K562 (cell line): ENCODE measurements around the gene RNF26. TPM values are rescaled to one million over a fixed set of nuclear protein-coding genes. Genes with fewer than 3 reads are reported as not detected.
A peak's percentile ranks its signal among the peaks of the same experiment; 100 is the strongest.

ENCODE experiments used
- BHLHE40 ChIP-seq: IDR thresholded peaks from 2 replicates; pipeline ENCODE4 v1.6.1; 2011; ENCODE audit warnings: low read length, improper control_type of control experiment
- CHD7 ChIP-seq: fragments of 200-600 bp; sonication (generic); IDR thresholded peaks from one replicate; pipeline ENCODE4 v1.6.1; 2012; ENCODE audit warnings: mild to moderate bottlenecking, low read depth, low read length, inconsistent platforms
- CREB1 ChIP-seq, 2 experiments: sonication (generic) in 1 of 2; formaldehyde crosslinking in 1 of 2; IDR thresholded peaks; 2 replicates each; pipeline versions ENCODE4 v1.6.1 to v1.8.0; 2012 to 2022; ENCODE audit warnings: inconsistent platforms in 1 of 2, mild to moderate bottlenecking in 1 of 2, missing genetic modification reagents in 1 of 2, moderate library complexity in 1 of 2
- NCOA1 ChIP-seq: fragments of 450-650 bp; IDR thresholded peaks from 2 replicates; pipeline ENCODE4 v1.6.1; 2016; ENCODE audit warnings: low read depth
- POLR2AphosphoS2 ChIP-seq: IDR thresholded peaks from 2 replicates; pipeline ENCODE4 v1.6.1; 2012; ENCODE audit warnings: low read length, improper control_type of control experiment
- REST ChIP-seq, 2 experiments: fragments of 450-650 bp; formaldehyde crosslinking in 1 of 2; IDR thresholded peaks; 2 replicates each; pipeline versions ENCODE4 v1.4.0 to v1.6.1; 2014 to 2020; ENCODE audit warnings: mild to moderate bottlenecking in 2 of 2, borderline replicate concordance in 1 of 2, low read depth in 1 of 2
- polyA plus RNA-seq, 8 experiments: library from polyadenylated mRNA; depleted of rRNA in 4 of 8; stranded (reverse) in 5 of 8; unstranded in 3 of 8; fragments of >200 nt; fragmentation: Nextera tagmentation in 2 of 8; fragmentation: Illumina TruSeq in 1 of 8; extraction: Ambion mirVana in 2 of 8; extraction: Trizol in 1 of 8; gene quantifications; 2 replicates each; pipeline versions ENCODE4 v1.2.1 to v1.2.3, GENCODE V29; 2011 to 2014; ENCODE audit warnings: inconsistent platforms in 1 of 8, missing spikeins in 1 of 8
- total RNA-seq, 7 experiments: library from RNA; depleted of rRNA in 6 of 7; stranded (reverse); fragments of >200 nt in 6 of 7; fragmentation: Illumina TruSeq in 2 of 7; extraction: Trizol in 2 of 7; gene quantifications; 2 replicates each; pipeline versions ENCODE4 v1.2.1 to v1.2.3, GENCODE V29; 2011 to 2021; ENCODE audit warnings: low replicate concordance in 1 of 7

The RNF26 gene
- total and polyA plus RNA-seq, 9 of the 15 experiments (the other 6 are each of a cell fraction or from before 2014, with no cell fraction given) = 5.3 to 53.6 (median 12.7) TPM

DNA sequence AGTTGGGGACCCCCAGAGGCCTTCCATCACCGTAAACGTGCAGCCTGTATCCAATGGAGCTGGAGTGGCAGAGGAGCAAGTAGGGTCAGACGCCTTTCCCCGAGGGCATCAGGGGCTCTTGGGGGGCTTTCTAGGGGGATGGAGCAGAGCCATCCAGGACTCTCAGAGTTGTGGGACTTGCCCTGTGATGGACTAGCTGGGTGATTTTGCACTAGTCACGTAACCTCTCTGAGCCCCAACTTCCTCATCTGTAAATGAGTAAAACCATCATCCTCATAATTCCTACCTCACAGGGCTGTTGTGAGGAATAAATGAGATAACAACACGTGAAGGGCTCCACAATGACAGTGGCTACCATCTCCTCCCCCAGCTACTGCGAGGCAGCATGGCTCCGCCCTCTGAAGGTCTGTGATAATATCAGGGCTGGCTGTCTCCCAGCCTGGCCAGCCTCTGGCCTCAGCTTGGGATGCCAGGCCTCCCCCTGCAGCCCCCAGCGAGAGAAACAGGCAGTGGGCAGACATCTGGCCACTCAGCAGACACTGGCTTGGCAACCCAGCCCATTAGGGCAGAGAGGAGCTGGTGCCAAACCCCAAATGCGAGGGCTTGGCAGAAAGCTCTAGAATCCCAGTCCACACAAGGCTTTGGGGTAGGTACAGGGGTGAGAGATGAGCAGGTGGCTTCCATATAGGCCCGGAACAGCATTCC, 40.5 kb downstream of the RNF26 start (continued):
- peak; percentile 84 for TF ChIP-seq CREB1 (IDR thresholded peaks at IDR 0.05)
- peak; percentile 61; the same call in 1 of the 2 replicates for TF ChIP-seq CREB1 (CRISPR knock-in tag; IDR thresholded peaks at IDR 0.05)
- peak; percentile 93 for TF ChIP-seq BHLHE40
- TF ChIP-seq POLR2AphosphoS2 = no peak
- no peak for TF ChIP-seq CHD7
- TF ChIP-seq NCOA1 = 0 out of 2 replicates have a peak, but pooled peaks have one; percentile 36
- peak; percentile 11; the same call in 1 of the 2 replicates for TF ChIP-seq REST (IDR thresholded peaks at IDR 0.05; ENCODE audit: borderline replicate concordance)
- TF ChIP-seq REST (CRISPR knock-in tag; IDR thresholded peaks at IDR 0.05; ENCODE audit: low read depth) = 0 out of 2 replicates have a peak, but pooled peaks have one; percentile 33
